Measurements from ENCODE around the gene MRC2. TPM values are rescaled to one million over a fixed set of nuclear protein-coding genes. Genes with fewer than 3 reads are reported as not detected.

MRC2 gene
- total and polyA plus RNA-seq, 2 of the 13 experiments (the other 11 are each of a cell fraction or from before 2014, with no cell fraction given): not detected

DNA sequence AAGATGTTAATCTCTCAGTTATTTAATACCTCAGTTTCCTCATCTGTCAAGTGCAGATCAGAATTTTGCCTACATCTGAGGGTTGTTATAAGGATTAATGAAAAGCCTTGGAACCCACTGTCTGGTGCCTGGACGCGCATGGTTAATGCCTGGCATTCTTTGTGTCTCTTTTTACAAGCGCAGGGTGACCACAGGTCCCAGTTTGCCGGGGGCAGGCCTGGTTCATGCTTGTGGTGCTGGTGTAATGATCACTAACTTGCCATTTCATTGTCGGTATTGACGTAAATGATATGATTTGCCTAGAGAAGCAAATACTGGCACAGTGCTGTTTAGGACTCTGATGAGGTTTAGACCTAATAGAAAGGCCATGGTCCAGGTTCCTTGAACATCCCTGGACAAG is 23.1 kb downstream of the MRC2 start:
- CTCF ChIA-PET (ENCODE audit: low intra/inter-chr PET ratio, low total read pairs): no interaction called here
- Histone ChIP-seq H3K27me3 (ENCODE audit: control insufficient read depth in 1 of 2, insufficient read depth in 2 of 2, low read length in 2 of 2) (peaks cover 10 to 64% of the 10 kb centered on the region in 2 experiments; a peak in 4 of 5 replicates), H3K4me3 (replicated peaks in 1 of 3; ENCODE audit: insufficient read depth in 1 of 3, low read depth in 2 of 3, low read length in 3 of 3) (no peak overlapping the region), H3K79me2 (ENCODE audit: insufficient read depth, low read length) (no peaks in the 10 kb centered on the region), H3K9me3 (ENCODE audit: low read length) (no peaks in the 10 kb centered on the region), H3K36me3 (replicated peaks in 1 of 2; ENCODE audit: control insufficient read depth in 1 of 2, insufficient read depth in 2 of 2, low read length in 2 of 2) (no peaks in the 10 kb centered on the region), H2AFZ (ENCODE audit: low read length) (no peak overlapping the region), H4K20me1 (ENCODE audit: insufficient read depth, low read length) (no peaks in the 10 kb centered on the region), H3K27ac (ENCODE audit: extremely low read length, insufficient read depth, low read length) (no peak overlapping the region), H3K4me1 (ENCODE audit: insufficient read depth, low read length) (peaks cover 21% of the 10 kb centered on the region), H3K9ac (ENCODE audit: insufficient read depth, low read depth, low read length) (no peak overlapping the region), H3K4me2 (ENCODE audit: low read depth, low read length) (no peak overlapping the region)
- FAIRE-seq (no peak), DNase-seq (ENCODE audit: low spot score) (no peak), ATAC-seq (no peak)
- TF ChIP-seq, protein P1, sequence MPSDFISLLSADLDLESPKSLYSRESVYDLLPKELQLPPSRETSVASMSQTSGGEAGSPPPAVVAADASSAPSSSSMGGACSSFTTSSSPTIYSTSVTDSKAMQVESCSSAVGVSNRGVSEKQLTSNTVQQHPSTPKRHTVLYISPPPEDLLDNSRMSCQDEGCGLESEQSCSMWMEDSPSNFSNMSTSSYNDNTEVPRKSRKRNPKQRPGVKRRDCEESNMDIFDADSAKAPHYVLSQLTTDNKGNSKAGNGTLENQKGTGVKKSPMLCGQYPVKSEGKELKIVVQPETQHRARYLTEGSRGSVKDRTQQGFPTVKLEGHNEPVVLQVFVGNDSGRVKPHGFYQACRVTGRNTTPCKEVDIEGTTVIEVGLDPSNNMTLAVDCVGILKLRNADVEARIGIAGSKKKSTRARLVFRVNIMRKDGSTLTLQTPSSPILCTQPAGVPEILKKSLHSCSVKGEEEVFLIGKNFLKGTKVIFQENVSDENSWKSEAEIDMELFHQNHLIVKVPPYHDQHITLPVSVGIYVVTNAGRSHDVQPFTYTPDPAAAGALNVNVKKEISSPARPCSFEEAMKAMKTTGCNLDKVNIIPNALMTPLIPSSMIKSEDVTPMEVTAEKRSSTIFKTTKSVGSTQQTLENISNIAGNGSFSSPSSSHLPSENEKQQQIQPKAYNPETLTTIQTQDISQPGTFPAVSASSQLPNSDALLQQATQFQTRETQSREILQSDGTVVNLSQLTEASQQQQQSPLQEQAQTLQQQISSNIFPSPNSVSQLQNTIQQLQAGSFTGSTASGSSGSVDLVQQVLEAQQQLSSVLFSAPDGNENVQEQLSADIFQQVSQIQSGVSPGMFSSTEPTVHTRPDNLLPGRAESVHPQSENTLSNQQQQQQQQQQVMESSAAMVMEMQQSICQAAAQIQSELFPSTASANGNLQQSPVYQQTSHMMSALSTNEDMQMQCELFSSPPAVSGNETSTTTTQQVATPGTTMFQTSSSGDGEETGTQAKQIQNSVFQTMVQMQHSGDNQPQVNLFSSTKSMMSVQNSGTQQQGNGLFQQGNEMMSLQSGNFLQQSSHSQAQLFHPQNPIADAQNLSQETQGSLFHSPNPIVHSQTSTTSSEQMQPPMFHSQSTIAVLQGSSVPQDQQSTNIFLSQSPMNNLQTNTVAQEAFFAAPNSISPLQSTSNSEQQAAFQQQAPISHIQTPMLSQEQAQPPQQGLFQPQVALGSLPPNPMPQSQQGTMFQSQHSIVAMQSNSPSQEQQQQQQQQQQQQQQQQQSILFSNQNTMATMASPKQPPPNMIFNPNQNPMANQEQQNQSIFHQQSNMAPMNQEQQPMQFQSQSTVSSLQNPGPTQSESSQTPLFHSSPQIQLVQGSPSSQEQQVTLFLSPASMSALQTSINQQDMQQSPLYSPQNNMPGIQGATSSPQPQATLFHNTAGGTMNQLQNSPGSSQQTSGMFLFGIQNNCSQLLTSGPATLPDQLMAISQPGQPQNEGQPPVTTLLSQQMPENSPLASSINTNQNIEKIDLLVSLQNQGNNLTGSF (CRISPR knock-in tag; IDR thresholded peaks at IDR 0.05): no peak
- TF ChIP-seq TGIF2 (CRISPR knock-in tag; IDR thresholded peaks at IDR 0.05) (no peak), GLI4 (CRISPR knock-in tag; IDR thresholded peaks at IDR 0.05; ENCODE audit: borderline replicate concordance) (no peak), ZNF124 (CRISPR knock-in tag; IDR thresholded peaks at IDR 0.05) (no peak), ZNF652 (CRISPR knock-in tag; IDR thresholded peaks at IDR 0.05; ENCODE audit: borderline replicate concordance, low read depth) (no peak), ZNF230 (CRISPR knock-in tag; IDR thresholded peaks at IDR 0.05) (no peak), KDM5B (CRISPR knock-in tag; IDR thresholded peaks at IDR 0.05; ENCODE audit: borderline replicate concordance) (no peak), ZNF260 (CRISPR knock-in tag; IDR thresholded peaks at IDR 0.05; ENCODE audit: borderline replicate concordance, low read depth) (no peak), NKX3-1 (CRISPR knock-in tag; IDR thresholded peaks at IDR 0.05) (no peak)
- TF ChIP-seq, protein P2, sequence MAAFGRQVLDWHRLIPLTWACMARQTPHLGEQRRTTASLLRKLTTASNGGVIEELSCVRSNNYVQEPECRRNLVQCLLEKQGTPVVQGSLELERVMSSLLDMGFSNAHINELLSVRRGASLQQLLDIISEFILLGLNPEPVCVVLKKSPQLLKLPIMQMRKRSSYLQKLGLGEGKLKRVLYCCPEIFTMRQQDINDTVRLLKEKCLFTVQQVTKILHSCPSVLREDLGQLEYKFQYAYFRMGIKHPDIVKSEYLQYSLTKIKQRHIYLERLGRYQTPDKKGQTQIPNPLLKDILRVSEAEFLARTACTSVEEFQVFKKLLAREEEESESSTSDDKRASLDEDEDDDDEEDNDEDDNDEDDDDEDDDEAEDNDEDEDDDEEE (CRISPR knock-in tag; IDR thresholded peaks at IDR 0.05): no peak
- intact Hi-C loops (cut with micrococcal nuclease; ENCODE audit: unreplicated experiment): no loop called here
- BruUV-seq (replicated peaks): no TSS peak
- in situ Hi-C loops (cut with HindIII; ENCODE audit: extremely low pct_ligation_motif_present, low pct_unique_long_range_greater_than_20kb): no loop called here
- 54% methylated on average over 6 of the region's 6 CpGs for WGBS (ENCODE audit: low lambda C conversion rate)
- POLR2A ChIA-PET: no interaction called here

Measured in HepG2 (cell line).